ENCODE measurements around the gene THBD.

The THBD gene

DNA sequence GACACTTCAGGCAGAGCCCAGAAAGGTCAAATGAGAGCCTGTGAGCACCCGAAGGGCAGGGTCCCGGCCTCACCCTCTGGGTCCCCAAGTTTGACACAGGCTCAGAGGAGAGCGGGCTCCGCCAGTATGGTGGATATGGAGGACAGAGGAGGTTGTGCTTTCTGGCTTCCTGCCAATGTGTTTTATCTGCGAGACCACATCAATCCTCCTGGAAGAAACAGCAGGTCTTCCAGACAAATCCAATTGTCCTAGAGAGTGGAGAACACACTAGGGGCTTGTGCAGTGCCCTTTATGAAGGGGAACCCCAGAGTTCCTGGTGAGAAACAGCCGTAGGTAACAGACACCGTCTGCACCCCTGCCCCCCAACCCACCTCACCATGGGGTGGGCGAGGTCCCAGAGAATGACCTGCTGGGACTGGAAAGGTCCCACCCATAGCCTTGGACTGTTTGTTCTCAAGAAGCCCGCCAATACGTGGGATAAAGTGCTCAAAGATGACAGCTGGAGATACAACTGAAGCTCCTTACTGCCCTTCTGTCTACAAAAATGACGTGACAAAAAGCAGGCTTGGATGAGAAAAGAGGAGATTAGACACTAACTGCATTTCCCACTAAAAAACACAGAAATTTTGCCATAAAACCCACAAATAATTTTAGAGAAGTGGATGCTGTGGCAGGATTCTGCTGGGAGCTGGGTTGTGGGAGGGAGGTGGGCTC lies 38.3 kb downstream of the THBD start:
- DNase-seq (ENCODE audit: low read depth in 2 of 2) = no peak

DNA sequence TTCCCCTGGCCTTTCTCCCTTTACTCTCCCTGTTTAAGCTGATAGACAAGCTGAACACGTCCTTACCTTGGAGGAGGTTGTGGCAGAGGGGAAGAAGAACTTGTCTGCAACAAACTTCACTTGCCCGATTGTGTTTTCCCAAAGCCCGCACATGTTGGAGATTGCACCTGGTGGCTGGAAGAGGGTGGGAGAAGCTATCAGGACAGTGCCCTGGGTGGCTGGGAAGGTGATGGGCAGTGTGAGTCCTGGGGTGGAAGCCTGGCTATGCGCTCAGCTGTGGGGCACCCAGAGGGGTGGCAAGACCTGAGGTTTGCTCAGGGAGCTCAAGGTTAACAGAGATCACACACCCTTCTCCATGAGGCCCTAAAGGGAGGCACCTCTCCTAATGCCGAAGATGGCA lies 39.4 kb downstream of the THBD start:
- no peak for DNase-seq (ENCODE audit: low read depth in 2 of 2)

DNA sequence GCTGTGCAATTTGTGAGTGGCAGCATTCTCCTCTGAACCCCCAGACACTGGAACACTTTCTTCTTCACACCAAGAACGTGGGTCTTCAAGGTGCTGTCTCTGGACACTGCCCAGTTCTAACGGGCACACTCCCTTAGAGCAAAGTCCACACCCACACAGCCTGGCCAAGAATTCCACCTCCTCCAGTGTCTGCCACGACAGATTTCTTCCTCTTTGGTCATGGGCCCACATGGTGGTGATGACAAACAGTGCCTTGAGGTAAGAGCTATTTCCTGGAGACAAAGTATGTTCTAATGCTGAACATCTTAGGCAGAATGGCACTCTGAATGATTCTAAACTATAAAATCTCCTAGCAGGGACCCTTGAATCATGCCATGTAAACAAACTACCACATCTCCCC lies 39.8 kb downstream of the THBD start:
- no peak for DNase-seq (ENCODE audit: low read depth in 2 of 2)

DNA sequence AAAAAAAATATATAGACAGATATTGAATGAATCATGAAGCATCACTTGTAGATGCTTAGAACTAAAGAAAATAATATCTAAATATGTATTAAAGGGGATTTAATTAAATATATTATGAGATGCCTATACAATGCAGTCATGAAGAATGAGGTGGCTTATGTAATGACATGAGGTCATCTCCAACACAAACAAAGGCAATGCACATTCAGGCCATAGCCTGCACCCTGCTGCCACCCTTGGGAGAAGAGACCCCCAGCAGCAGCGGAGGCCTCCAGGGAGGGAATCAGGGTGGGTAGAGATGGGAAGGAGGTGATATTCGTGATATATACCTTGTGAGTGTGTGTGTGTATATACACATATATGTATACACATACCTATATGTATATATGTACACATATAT lies 40.8 kb downstream of the THBD start:
- no peak for DNase-seq (ENCODE audit: low read depth in 2 of 2)

DNA sequence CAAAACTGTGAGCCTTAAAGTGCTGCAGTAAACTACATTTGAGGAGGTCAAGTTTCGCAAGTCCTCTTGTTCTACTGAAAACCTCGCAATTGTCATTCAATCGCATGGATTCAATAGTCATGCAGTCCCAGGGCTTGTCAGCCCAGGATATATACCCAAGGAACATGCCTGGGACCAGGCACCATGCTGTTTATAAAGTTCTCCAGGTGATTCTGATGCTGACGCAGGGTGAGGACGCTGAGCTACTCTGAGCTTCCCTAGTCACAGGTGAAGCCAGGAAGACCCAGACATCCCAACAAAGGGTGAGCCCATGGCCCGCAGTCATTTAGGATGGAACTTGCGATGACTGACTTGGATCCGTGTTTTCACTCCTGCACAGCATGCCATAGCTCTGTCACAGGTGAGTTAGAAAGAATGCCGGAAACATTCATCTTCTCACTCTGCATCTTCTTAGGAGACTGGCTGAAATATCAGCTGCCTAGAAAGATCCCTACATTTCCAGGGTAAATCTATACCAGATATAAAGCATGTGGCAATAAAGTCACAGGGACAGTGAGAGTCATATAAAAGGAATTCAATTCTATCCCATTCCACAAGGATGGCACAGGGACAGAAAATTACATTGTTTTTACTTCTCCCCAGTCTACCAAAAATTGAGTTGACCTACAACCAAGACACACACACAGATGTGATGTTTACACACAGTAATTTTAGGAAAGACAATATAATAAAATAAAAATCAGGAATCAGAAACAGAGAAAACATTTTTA lies 41.4 kb downstream of the THBD start:
- DNase-seq (ENCODE audit: low read depth in 2 of 2) = no peak

DNA sequence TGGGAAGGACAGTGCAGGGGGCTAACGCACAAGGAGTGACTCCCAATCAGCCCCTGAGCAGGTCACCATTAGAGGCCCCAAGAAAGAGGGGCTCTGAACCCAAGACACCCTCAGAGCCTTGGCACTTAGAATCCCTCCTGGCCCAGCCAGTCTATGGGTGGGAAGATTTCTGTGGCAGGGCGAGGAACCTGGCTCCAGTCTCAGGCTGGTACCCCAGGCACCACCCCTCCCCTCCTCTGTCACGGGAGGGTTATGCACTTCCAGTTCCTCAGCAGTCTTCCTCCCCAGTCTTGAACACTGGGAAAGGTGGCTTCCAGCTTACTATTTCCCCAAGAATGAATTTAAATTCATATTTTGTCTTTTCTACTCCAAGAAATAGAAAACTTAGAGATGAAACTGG lies 42.0 kb downstream of the THBD start:
- no peak for DNase-seq (ENCODE audit: low read depth in 2 of 2)

DNA sequence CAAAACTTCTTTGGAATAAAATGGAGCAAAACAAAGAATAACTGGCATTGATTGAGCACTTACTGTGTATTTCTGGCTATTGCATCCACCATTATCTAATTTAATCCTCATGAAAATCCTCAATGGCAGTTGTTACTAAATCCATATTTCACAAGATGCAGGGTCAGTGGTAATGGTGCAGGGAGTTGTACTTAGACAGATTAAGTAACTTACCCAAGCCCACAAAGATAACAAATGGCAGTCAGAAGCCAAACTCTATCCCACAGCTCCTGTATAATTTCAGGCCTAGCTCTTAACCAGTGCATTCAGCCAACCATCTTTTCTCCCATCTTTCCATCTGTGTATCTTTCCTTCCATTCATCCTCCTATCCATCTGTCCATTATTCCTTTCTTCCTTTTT lies 43.7 kb downstream of the THBD start:
- no peak for DNase-seq (ENCODE audit: low read depth in 2 of 2)

DNA sequence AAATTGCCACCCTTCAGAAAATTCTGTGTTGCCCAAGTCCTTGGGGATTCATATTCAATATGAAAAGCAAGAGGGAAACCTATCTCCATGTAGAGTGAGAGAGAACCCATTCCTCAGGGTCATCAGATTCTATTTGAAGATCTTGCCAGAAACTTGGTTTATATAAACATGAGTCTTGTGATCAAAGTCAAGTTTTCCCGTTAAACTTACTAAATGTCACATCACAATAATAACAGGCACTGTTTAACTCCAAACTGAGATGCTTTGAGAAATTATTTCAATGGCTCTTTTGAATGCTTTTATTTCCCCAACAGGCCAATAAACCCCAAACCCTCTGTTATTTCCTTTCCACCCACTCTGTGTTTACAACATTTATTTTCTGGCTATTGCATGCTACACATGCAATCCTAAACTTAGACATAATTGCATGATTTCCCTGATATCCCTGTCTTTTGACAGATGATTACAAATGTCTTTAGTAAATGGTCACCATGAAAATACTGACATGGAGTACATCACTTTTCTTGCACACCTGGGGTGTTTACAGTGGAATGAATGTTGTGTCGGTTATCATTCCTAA lies 45.5 kb downstream of the THBD start:
- DNase-seq (ENCODE audit: low read depth in 2 of 2) = no peak

DNA sequence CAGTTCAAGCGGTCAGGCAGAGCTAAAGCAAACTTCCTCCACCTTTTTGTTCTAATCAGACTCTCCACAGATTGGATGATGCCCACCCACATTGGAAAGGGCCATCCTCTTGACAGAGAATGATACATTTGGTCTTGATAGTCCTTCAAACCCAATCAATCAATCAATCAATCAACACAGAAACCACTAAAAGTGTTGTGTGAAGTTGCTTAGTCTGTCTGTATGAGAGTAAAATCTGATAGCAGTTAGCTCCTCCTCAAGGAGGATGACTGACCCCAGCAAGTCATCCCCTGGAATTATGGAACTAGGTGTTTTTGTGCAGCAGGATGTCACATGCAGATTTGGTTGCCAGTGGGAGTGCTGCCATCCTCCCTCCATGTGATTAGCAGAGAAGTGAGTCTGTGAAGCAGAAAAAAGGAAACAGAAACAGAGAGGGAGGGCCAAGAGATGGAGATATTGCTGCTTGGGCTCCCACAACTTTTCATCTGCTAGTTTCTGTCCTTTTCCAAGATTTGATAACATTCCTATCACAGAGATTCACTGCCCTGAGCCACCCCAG lies 46.3 kb downstream of the THBD start:
- DNase-seq (ENCODE audit: low read depth in 2 of 2) = no peak

DNA sequence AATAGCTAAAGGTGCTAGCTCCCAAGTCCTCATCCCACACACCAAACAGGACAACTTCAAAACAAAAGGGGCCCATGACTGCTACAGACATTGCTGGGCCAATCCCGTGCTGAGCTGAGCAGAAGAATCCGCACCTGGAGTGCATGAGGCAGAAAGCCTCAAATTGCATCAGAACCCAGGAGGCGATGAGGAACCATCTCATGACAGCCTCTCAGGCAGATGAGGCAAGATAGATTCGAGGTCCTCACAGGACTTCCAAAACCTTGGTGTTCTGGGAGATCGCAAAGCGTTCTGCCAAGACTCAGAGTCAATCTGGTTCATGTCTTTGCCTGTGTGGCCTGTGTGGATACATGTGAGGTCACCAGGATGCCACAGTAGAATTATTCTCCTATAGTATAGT lies 47.2 kb downstream of the THBD start:
- no peak for DNase-seq (ENCODE audit: low read depth in 2 of 2)

DNA sequence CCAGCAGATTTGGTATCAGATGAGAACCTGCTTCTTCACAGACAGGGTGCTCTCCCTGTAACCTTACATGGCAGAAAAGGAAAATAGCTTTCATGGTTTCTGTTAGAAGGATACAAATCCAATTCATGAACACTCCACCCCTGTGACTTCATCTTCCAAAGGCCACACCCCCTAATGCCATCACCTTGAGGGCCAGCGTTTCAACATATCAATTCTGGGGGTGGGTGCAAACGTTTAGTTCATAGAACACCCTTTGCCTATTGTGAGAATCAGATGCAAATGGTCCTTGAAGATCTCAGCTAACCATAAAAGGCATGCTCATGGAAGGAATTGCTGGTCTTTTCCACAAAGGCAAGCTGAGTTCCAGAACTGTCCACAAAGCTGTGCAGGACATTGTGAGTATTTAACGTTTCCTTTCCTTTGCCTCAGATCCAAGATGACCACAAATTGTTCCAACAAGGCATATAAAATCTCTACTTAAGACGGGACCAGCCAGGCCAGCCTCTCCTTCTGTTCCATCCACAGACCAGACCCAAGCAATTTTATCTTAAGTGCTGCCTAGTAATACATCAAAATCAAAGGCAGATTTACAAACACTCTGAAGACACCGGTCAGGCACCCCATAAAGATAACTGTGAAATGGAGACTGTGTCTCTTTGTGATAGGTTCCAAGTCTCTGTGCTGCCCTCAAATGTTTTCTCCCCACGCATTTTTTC lies 49.1 kb downstream of the THBD start:
- DNase-seq (ENCODE audit: low read depth in 2 of 2) = no peak

DNA sequence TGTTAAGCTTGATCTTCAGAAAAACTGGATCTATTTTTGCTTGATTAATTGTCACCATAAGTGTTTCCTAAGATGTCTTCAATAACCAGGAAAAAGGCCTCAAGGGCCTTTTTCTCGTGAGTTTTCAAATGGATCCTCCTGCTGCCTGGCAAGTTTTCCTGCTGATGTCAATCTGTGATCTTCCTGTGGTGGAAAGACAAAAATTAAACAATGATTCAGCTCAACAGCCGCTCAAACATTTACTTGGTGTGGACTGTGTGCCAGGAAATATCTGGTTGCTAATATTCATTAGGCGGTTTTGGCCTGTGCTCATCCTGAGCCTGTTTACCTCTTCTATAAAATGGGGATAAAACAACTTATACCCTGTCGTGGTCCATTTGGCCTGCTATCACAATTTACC lies 49.7 kb downstream of the THBD start:
- DNase-seq (ENCODE audit: low read depth in 2 of 2) = no peak

DNA sequence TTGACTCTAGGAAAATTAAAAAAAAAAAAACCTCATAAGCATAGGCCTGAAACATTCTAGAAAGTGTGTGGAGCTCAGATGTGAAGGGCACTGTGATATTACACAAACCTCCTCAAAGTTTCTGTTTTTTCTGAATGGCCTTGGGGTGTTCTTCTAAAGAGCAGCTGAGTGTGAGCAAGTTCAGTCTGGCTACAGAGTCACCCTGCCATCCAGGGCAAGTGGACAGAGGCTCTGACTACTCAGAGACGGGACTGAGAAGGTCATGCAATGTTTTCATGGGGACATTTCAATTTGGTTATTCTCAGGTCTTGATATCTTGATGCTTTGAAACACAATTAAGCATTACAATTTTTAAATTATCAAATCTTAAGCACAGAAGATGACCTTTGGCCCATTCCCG lies 51.0 kb downstream of the THBD start:
- DNase-seq (ENCODE audit: low read depth in 2 of 2) = no peak

DNA sequence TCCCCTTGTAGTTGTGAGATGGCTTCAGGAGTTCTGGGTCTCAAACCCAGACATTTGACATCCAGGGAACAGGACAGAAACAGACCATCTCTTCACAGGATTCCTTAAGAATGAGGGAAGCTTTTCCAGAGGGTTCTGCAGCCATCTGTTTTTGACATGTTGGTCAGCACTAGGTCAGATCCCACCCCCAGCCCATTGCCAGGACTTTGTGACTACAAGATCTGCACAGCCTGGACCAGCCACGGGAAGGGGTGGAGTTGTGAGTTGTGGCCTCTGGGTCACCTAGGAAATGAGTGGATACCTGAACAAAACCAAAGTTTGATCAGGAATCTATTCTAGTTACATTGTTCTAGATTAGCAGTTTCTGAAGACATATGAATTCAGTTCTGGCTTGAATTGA lies 53.5 kb downstream of the THBD start:
- DNase-seq (ENCODE audit: low read depth in 2 of 2) = no peak
